GM18511 (cell line): ENCODE measurements around the gene PLK3.
"Not testable (repeated sequence)": the region's sequence is repeated elsewhere in the genome, so short reads cannot be mapped to it uniquely, and the experiment has no call there.

Source experiments
- ATAC-seq: cut with Tn5 transposase; IDR thresholded peaks from one replicate; pipeline ENCODE4 v1.9.1; 2021; ENCODE audit warnings: mild to moderate bottlenecking, moderate library complexity; ENCODE audit not compliant: unreplicated experiment

Gene PLK3

GRCh38 chr1:44799770-44800584, at the start of gene PLK3:
PLK3 (plus strand) TSS chr1:44800377; CDS start chr1:44800464, 87 bp downstream.
- peak; percentile 89 for ATAC-seq

DNA sequence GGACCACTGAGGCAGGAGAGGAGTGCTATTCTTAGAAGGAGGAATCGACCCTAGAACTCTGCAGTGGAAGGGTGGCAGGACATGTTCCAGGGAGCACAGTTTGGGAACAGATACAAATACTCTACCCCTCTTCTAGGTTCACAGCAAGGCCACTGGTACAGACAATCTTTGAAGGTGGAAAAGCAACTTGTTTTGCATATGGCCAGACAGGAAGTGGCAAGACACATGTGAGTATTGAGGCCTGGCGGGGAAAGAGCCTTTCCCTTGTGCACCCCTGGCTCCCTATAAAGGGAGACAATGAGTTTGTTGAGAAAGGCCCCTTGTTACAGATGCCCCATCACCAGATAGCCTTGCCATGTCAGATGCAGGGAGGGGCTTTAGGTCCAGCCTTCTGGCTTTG, 42.8 kb upstream of the PLK3 start:
- no peak for ATAC-seq

GRCh38 chr1:44759077-44759476, 41.1 kb upstream of the PLK3 start:
- ATAC-seq = no peak

- no peak for ATAC-seq
Observed at GRCh38 chr1:44760876-44761275, 39.3 kb upstream of the PLK3 start.

DNA sequence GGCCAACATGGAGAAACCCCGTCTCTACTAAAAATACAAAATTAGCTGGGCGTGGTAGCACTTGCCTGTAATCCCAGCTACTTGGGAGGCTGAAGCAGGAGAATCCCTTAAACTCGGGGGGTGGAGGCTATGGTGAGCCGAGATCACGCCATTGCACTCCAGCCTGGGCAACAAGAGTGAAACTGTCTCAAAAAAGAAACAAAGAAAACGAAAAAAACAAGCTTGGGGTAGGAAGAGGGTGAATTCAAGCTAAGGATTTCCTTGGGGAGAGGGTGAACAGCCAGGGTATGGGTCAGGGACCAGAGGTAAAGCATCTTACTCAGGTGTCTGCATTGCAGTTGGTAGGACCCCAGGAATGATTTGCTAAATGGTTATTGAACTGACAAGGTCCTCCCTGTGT, 33.8 kb upstream of the PLK3 start:
- not testable (repeated sequence) for ATAC-seq

DNA sequence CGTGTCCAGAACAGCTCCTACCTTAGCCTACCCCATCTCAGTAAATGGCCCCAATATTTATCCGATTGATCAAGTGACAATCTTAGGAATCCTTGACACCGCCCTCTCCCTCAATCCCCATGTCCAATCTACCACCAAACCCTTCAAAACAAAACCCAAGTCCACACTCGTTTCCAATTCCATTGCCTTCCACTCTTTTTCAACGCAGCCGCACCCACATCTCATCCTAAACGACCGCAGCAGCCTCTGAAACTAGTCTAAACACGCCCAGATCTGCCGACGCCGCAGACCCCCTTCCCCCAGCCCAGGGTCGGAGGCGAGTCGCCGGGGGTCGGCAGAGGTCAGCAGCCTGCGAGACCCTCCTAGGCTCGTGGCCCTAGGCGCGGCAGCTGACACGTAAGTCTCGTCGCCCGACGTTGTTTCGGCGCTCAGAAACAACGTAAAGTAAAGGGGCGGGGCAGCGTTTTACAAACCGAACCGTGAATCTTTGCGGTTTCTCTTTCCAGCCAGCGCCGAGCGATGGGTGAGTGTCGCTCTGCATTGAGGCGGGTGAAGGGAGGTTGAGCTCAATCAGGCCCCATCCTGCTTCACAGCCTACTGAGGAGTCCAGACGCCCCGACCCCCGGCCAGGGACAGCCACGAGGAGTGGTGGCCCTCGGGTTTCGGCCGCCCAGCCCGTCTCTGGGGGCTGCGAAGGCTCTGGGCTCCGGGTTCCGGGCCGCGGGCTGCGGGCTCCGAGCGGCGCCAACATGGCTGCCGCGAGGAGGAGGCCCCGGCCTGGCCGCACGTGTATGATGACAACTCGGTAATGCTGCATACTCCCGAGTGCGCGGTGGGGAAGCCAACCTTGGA, 24.9 kb upstream of the PLK3 start, which contains the start of gene RPS8:
Gene RPS8, plus strand, starts transcription at position 463 of the 852 bp plus-strand sequence. Its CDS starts 57 bp downstream, at position 520.
- ATAC-seq = peak; percentile 85

DNA sequence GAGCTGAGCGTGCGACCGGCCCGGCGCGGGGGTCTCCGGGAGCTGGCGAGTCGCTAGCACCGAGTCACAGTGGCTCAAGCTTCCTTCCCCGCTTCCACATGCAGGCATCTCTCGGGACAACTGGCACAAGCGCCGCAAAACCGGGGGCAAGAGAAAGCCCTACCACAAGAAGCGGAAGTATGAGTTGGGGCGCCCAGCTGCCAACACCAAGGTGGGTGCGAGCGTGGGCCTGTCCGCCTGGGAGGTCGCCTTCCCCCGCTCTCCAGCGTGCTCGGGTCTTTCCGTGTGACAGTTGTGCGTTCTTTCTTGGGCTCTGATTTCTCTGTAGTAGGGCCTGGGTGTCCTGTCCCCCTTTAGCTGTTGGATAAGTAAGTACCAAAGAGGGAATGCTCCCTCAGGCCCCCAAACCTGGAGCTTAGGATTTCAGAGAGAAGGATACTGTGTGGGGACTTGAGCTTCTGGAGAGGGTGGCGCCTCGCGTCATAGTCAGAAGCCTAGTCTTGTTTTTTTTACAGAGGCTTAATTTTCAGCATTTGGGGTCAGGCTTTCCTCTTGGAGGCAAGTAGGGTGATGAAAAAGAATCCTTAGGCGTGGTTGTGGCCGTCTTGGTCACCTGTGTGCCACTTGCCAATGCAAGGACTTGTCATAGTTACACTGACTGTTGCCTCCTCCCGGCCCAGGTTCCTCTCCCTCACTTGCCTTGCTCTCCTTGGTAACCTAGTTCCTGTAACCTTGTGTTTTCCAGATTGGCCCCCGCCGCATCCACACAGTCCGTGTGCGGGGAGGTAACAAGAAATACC, 24.0 kb upstream of the PLK3 start:
- ATAC-seq = peak; percentile 26

- no peak for ATAC-seq
Observed at GRCh38 chr1:44776730-44777068, 23.5 kb upstream of the PLK3 start.

GRCh38 chr1:44777547-44777946, 22.6 kb upstream of the PLK3 start:
- no peak for ATAC-seq

DNA sequence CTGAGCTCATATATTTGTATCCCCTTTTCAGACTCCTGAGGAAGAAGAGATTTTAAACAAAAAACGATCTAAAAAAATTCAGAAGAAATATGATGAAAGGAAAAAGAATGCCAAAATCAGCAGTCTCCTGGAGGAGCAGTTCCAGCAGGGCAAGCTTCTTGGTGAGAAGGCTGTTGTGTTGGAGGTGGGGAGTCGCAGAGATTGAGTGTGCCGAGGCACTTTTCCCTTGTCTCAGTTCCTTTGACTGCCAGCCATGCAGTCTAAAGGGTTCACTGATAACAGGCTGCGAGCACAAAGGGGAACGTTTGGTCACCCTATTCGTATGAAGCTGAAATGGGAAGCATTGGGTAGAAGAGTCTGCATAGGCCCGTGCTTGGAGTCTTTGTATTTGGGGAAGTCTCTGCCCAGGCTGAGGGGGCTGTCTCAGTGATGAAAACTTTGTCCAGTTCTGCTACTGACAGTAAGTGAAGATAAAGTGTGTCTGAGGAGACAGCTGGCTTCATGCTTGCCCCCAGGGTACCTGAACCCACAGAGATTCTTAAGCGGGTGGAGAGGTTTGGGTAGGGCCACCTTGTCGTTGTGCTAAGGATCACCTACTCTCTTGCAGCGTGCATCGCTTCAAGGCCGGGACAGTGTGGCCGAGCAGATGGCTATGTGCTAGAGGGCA, 22.1 kb upstream of the PLK3 start:
- ATAC-seq = no peak

GRCh38 chr1:44778705-44779576, 21.2 kb upstream of the PLK3 start:
- ATAC-seq = no peak

GRCh38 chr1:44780583-44781121, 19.5 kb upstream of the PLK3 start:
- ATAC-seq = no peak

GRCh38 chr1:44783697-44784093, 16.5 kb upstream of the PLK3 start:
- no peak for ATAC-seq

DNA sequence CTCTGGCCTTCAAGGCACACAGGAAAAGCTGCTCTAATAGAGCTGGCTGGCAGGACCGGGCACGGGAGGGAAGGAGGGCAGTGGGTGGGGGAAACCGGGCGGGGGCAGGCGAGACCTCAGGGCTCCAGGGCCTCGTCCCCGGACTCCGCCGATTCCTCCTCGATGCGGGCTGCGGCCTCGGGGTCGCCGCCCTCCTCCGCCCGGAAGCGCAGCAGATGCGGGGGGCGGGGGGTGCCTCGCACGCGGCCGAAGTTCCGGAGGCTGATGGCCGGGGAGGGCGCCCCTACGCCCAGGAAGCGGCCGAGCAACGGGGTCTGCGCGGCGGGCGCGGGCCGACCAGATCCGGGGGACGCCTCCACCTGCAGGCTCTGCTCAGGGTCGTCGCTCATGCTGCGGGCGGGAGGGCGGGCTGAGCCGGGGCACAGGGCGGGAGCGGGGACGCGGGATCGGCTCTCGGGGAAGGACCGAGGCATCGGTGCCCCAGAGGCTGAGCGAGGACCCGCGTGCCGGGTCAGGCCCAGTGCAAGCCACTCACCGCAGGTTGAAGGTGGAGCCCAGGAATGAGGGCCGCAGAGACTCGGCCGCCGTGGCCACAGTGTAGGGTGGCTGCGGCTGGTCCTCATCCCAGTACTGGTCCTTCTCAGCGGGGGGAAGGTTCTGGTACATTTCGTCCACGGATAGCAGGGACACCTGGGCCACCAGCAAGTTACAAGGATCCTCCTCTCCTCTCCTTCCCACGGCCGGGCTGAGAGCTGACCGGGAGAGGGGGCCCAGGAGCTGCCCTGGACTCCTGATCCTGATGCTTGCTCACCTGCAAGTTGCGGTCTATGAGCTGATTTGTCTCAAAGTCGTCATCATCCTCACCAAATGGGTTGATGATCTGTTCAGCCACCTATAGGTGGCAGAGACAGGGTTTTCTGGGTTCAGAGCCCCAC, 15.8 kb upstream of the PLK3 start:
- peak; percentile 45 for ATAC-seq

DNA sequence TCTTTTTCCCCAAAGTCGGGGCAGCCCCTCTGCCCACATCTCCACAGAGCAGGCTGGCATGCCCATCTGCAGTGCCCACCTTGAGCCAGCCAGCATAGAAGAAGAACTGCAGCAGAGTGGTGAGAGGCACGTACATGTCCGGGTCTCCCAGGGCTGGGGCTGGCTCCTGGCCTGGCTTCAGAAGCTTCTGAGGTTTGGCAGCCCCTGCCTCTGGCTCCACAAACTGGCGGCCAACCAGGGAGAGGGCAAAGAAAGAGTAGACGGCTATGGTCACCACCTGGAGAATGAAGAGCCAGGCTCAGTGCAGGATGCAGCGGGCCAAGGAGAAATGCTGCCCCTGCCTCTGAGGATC, 15.2 kb upstream of the PLK3 start:
- ATAC-seq = no peak

DNA sequence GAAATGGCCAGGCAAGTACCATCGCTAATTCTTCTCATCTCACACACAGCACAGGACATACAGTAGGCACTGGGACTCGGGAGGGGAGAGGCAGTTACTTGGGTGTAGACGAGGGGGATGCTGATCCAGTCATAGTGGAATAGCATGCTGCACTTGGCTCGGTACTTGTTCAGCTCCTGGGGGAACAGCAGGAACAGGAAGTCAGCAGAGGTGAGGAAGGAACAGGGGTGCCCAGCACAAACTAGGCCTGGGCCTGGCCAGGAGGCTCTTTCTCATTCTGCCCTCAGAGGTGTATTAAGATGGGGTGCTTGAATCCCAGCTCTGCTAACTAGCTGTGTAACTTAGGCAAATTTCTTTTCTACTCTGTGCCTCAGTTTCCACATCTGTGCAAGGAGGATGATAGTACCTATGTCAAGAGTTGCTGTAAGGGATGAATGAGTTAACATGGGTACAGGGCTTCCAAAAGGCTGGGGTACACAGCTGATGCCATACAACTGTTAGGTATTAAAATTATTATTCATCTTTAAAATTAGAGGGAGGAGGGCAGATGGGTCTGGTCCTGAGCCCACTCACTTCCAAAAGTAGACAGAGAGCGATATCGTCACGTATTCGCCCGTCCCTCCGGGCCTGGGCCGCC, 14.6 kb upstream of the PLK3 start:
- ATAC-seq = no peak

DNA sequence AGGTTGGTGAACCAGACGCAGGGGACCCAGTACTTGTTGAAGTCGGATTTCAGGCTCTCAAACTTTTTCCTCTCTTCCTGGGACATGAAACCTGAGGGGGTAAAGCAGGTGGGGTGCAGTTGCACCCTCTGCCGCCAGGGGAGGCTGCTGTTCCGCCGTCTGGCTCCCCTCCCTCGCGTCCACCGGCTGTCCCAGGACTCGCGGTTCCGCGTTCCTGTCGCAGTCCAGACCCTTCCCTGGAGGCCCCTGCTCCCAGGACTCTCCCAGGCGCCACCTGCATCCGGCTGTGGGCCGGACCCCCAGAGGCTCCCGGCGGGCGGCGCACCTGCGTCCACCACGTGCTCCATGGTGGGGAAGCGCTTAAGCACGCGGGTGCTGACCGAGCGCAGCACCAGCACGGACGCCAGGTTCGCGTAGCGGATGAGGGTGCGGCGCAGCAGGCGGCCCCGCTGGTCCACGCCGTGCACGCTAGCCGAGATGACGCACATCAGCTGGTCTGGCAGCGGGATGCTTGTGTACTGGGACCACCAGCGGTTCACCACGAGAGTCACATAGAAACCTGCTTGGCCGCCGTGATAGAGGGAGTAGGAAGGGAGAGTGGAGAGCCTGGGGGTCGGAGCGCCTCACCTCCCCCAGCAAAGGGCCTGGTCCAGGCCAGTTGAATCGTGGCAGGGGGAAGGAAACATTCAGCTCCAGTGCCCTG, 13.9 kb upstream of the PLK3 start:
- no peak for ATAC-seq
